Rectal smooth muscle tissue (tissue), 1 donor: Measurements from ENCODE around the gene CREBBP.

ENCODE experiments used
- H3K27ac ChIP-seq: one replicate; pipeline ENCODE4 v1.7.0; 2013; ENCODE audit warnings: low read depth, low read length, inconsistent platforms
- H3K27me3 ChIP-seq: one replicate; pipeline ENCODE4 v1.7.0; 2013; ENCODE audit warnings: low read length; ENCODE audit not compliant: control insufficient read depth, insufficient read depth
- H3K36me3 ChIP-seq: one replicate; pipeline ENCODE4 v1.7.0; 2013; ENCODE audit warnings: low read length; ENCODE audit not compliant: control insufficient read depth, insufficient read depth
- H3K4me1 ChIP-seq: one replicate; pipeline ENCODE4 v1.7.0; 2013; ENCODE audit warnings: low read length; ENCODE audit not compliant: control insufficient read depth, insufficient read depth
- H3K4me3 ChIP-seq: one replicate; pipeline ENCODE4 v1.7.0; 2013; ENCODE audit warnings: low read length
- H3K9ac ChIP-seq: one replicate; pipeline ENCODE4 v1.7.0; 2013; ENCODE audit warnings: low read length

The CREBBP gene

GRCh38 chr16:3808308-3809063, 72.0 kb downstream of the CREBBP start:
- Histone ChIP-seq H3K9ac (no peak overlapping the region), H3K4me1 (peaks cover 2% of the 10 kb centered on the region), H3K27ac (no peak overlapping the region), H3K36me3 (peaks cover 8% of the 10 kb centered on the region), H3K4me3 (no peak overlapping the region), H3K27me3 (no peaks in the 10 kb centered on the region)

DNA sequence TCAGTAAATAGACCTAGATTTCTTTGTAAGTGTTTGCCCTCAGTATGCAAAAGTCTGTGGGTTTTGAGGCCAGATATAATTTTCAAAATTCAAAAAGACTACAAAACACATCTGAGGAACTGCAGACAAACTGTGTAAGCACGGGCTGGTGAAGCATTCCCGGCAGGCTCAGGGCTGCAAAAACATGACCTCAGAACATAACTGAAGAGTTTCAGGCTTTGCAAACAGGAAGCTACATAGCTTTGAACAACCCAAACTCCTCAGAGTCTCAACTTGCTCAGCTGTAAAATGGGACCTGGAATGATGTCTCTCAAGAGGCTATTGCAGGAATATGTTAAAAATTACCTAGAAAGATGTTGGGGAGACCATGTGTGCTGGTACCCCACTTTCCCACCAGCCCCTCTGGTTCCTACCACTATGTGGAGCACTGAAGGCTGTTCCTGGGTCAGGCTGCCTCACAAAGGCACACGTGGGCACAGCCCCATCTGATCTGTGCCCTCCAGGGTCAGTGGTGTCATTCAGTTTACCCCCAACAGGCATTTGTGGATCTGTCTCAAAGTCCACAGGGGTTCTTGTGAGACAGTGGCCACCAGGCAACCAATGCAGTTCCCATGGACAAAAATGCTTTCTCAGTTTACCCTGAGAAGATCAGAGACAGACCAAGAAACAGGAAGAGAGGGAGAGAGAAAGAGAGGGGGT, 72.9 kb downstream of the CREBBP start:
- no peaks in the 10 kb centered on the region for H3K27me3 ChIP-seq
- peaks cover 2% of the 10 kb centered on the region for H3K4me1 ChIP-seq

DNA sequence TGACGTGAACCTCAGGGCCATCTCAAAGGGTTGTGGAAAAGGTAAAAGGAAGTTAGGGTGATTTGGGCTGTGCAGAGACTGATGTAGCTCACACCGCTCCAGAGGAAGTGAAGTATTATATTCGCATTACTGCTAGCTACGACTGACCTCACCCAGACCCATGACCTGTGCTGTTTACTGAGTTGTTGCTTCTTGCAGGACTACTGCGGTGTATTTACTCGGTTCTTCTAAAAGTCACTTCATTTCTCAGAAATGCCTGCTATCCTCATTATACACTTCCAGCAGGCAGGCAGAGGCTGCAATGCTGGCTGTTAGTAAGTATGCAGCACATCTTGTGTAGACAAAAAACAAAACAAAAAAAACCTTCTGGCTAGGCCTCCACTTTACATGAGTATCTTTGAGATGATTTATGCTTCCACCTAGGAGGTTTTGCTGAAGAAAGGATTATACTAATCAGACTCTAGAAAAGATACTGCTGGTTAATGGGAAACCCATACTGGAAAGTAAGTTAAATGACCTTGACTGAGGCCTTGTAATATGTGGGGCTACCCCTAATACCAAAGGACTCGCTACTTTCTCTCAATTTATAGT, 76.0 kb downstream of the CREBBP start:
- H3K27me3 ChIP-seq = no peaks in the 10 kb centered on the region
- peaks cover 2% of the 10 kb centered on the region for H3K4me1 ChIP-seq
- no peak overlapping the region for H3K9ac ChIP-seq
- peaks cover 8% of the 10 kb centered on the region for H3K36me3 ChIP-seq
- H3K27ac ChIP-seq = no peak overlapping the region
- H3K4me3 ChIP-seq = no peak overlapping the region

More for the DNA sequence above, 72.9 kb downstream of the CREBBP start:
- H3K4me3 ChIP-seq = no peak overlapping the region
- no peak overlapping the region for H3K27ac ChIP-seq
- H3K36me3 ChIP-seq = peaks cover 8% of the 10 kb centered on the region
- no peak overlapping the region for H3K9ac ChIP-seq

DNA sequence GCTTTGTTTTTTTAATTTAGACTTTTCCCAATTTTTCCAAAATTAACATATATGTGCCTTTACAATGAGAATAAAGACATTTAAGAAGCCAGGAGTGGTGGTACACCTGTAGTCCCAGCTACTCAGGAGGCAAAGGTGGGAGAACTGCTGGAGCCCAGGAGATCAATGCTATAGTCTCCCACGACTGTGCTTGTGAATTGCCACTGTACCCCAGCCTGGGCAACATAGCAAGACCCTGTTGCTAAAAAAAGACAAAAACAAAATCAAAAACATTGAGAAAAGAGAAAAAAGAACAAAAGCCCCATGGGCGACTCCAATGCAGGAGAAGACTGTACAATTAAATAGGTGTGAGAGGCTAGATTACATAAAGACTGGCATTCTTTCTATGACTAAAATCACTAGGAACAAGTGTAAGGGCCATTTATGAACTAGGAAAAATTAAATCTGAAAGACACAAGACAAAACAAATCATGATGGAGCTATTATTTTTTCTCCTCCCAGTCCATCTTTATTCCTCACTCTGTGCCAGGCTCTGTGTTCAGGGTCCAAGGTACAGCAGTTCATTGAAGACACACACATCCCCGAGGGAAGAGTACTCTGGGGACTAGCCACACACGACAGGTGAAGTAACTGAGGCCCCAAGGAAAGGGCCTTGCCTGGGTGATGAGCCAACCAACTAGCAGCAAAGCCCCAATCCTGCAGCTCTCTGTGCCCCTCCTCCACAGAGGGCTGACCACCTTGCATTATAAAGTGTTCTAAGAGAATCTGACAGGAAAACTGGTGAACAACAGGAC, 79.8 kb downstream of the CREBBP start:
- Histone ChIP-seq H3K9ac (no peak overlapping the region), H3K4me1 (peaks cover 4% of the 10 kb centered on the region), H3K27ac (no peak overlapping the region)

GRCh38 chr16:3800019-3800418, 80.5 kb downstream of the CREBBP start:
- no peak overlapping the region for H3K4me3 ChIP-seq
- H3K36me3 ChIP-seq = no peaks in the 10 kb centered on the region
- no peaks in the 10 kb centered on the region for H3K27me3 ChIP-seq
- H3K4me1 ChIP-seq = peaks cover 5% of the 10 kb centered on the region
- H3K9ac ChIP-seq = no peak overlapping the region
- H3K27ac ChIP-seq = no peak overlapping the region

More for the DNA sequence above, 79.8 kb downstream of the CREBBP start:
- no peak overlapping the region for H3K4me3 ChIP-seq
- no peaks in the 10 kb centered on the region for H3K27me3 ChIP-seq
- H3K36me3 ChIP-seq = peaks cover 2% of the 10 kb centered on the region

GRCh38 chr16:3799354-3799753, 81.2 kb downstream of the CREBBP start:
- no peak overlapping the region for H3K9ac ChIP-seq
- H3K36me3 ChIP-seq = no peaks in the 10 kb centered on the region
- no peak overlapping the region for H3K4me3 ChIP-seq
- no peak overlapping the region for H3K27ac ChIP-seq
- H3K27me3 ChIP-seq = no peaks in the 10 kb centered on the region
- peaks cover 7% of the 10 kb centered on the region for H3K4me1 ChIP-seq

- Histone ChIP-seq H3K36me3 (no peaks in the 10 kb centered on the region), H3K9ac (no peak overlapping the region), H3K27ac (no peak overlapping the region), H3K4me1 (peaks cover 7% of the 10 kb centered on the region), H3K4me3 (no peak overlapping the region), H3K27me3 (no peaks in the 10 kb centered on the region)
These were observed 81.7 kb downstream of the CREBBP start for GRCh38 chr16:3798838-3799237.

DNA sequence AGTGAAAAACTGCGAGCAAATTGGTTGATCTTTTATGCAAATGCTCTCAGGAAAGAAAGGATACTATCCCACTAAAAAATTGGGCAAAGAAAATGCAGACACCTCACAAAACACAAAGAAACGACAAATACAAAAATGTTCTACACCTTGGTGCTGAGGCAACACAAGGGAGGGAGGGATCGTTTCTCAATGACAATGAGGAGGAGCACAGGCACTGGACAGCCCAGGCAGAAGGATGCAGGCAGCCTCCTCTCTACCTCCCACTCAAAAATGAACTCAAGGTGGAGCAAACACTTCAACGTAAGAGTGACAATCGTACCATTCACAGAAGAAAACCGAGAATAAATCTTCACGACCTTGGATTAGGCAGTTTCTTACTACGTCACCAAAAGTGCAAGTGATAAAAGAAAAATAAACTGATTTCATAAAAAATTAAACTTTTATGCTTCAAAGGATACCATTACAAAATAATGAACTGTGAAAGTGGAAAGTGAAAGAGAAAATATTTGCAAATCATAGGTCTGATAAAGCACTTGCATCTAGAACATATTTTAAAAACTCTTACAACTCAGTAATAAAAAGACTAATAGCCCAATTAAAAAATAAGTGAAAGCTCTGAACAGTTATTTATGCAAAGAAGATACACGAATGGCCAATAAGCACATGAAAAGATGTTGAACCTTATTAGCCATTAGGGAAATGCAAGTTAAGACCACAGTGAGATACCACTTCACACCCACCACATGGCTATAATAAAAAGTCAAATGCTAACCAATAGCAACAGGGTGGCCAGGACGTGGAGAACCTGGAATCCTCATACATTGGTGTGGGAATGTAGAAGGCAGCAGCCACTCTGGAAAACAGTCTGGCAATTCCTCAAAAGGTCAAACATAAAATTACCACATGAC, 82.4 kb downstream of the CREBBP start:
- no peak overlapping the region for H3K9ac ChIP-seq
- peak overlapping the region; percentile 2 for H3K4me3 ChIP-seq
- peaks cover 2% of the 10 kb centered on the region for H3K36me3 ChIP-seq
- H3K27ac ChIP-seq = no peak overlapping the region
- no peaks in the 10 kb centered on the region for H3K27me3 ChIP-seq
- peaks cover 9% of the 10 kb centered on the region for H3K4me1 ChIP-seq

DNA sequence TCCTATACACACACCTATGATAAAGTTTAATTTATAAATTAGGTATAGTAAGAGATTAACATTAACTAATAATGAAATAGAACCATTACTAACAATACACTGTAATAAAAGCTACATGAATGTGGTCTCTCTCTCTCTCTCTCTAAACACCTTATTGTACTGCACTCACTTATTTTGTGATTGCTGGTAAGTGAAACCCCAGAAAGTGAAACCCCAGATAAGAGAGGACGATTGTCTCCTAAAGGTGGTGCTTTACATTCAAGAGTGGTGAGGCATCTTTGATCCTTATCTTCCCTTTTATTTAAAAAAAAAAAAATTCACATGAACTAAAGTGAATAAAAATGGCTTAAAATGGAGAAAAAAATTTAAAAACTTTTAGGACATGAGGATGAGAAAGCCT, 83.0 kb downstream of the CREBBP start:
- Histone ChIP-seq H3K4me3 (no peak overlapping the region), H3K27ac (no peak overlapping the region), H3K27me3 (no peaks in the 10 kb centered on the region), H3K4me1 (peaks cover 9% of the 10 kb centered on the region), H3K36me3 (peaks cover 8% of the 10 kb centered on the region), H3K9ac (no peak overlapping the region)

DNA sequence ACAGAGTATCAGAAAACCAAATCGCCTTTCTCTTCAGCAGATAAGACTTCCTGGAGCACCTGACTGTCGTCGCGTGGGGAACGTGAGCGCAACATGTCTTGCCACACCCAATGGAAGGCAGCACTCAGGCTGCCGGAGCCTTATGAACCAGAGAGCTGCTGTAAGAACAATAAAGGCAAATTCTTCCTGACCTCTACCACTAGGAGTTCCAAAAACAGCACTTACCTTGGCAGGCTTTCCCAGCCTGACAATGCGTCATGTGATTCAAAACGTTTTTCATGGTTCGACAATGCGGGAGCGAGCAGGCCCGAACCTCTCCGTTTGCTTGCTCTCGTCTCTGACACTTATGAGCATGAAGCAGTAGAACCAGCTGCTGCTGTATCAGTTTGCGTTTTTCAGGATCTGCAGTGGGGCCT, 87.3 kb downstream of the CREBBP start:
- no peaks in the 10 kb centered on the region for H3K27me3 ChIP-seq
- H3K27ac ChIP-seq = no peak overlapping the region
- no peak overlapping the region for H3K9ac ChIP-seq
- no peak overlapping the region for H3K4me3 ChIP-seq
- peaks cover 25% of the 10 kb centered on the region for H3K36me3 ChIP-seq
- H3K4me1 ChIP-seq = peaks cover 9% of the 10 kb centered on the region

GRCh38 chr16:3792472-3793012, 88.0 kb downstream of the CREBBP start:
- no peak overlapping the region for H3K27ac ChIP-seq
- H3K9ac ChIP-seq = no peak overlapping the region
- peaks cover 7% of the 10 kb centered on the region for H3K4me1 ChIP-seq
- no peaks in the 10 kb centered on the region for H3K27me3 ChIP-seq
- peaks cover 25% of the 10 kb centered on the region for H3K36me3 ChIP-seq
- H3K4me3 ChIP-seq = no peak overlapping the region
